SKM-1 (cell line): ENCODE results near the gene MTIF2.
"Not testable (repeated sequence)": the region's sequence is repeated elsewhere in the genome, so short reads cannot be mapped to it uniquely, and the experiment has no call there.

Source experiments
- DNase-seq: peaks from one replicate; lab custom pipeline; 2025; ENCODE audit not compliant: unreplicated experiment; lab: John Stamatoyannopoulos, UW

Gene MTIF2

GRCh38 chr2:55268907-55269644 lies at the start of gene MTIF2:
TSS of gene MTIF2 (minus strand) at chr2:55269231. CDS start at chr2:55263858, 5,373 bp downstream.
- peak; percentile 93 for DNase-seq

GRCh38 chr2:55314985-55315384 lies 46.0 kb upstream of the MTIF2 start:
- no peak for DNase-seq

- no peak for DNase-seq
These were observed 42.4 kb upstream of the MTIF2 start for GRCh38 chr2:55311444-55311870.

GRCh38 chr2:55309446-55309845 lies 40.4 kb upstream of the MTIF2 start:
- no peak for DNase-seq

- DNase-seq = no peak
These were observed 33.2 kb upstream of the MTIF2 start for GRCh38 chr2:55302241-55302640.

- DNase-seq = no peak
These were observed 32.2 kb upstream of the MTIF2 start for GRCh38 chr2:55301277-55301676.

- no peak for DNase-seq
These were observed 27.4 kb upstream of the MTIF2 start for GRCh38 chr2:55296393-55296792.

GRCh38 chr2:55283083-55283482 lies 14.1 kb upstream of the MTIF2 start:
- no peak for DNase-seq

- DNase-seq = peak; percentile 81
These were observed 13.3 kb upstream of the MTIF2 start for GRCh38 chr2:55282110-55282917.

- DNase-seq = not testable (repeated sequence)
These were observed 12.0 kb upstream of the MTIF2 start for GRCh38 chr2:55280851-55281546.

GRCh38 chr2:55279859-55280424 lies 10.9 kb upstream of the MTIF2 start:
- DNase-seq = not testable (repeated sequence)

- DNase-seq = not testable (repeated sequence)
These were observed 10.3 kb upstream of the MTIF2 start for GRCh38 chr2:55279214-55279835.

GRCh38 chr2:55277310-55277709 lies 8.3 kb upstream of the MTIF2 start:
- DNase-seq = no peak

- not testable (repeated sequence) for DNase-seq
These were observed 5.3 kb upstream of the MTIF2 start for GRCh38 chr2:55274346-55274745.

GRCh38 chr2:55269645-55269990 lies 587 bp upstream of the MTIF2 start:
- DNase-seq = no peak

- no peak for DNase-seq
These were observed 634 bp downstream of the MTIF2 start for GRCh38 chr2:55268288-55268906.

- DNase-seq = not testable (repeated sequence)
These were observed 9.4 kb downstream of the MTIF2 start for GRCh38 chr2:55259586-55259985.

GRCh38 chr2:55252832-55253231 lies 16.2 kb downstream of the MTIF2 start:
- DNase-seq = no peak

GRCh38 chr2:55247025-55247424 lies 22.0 kb downstream of the MTIF2 start:
- DNase-seq = no peak

GRCh38 chr2:55245411-55245810 lies 23.6 kb downstream of the MTIF2 start:
- DNase-seq = no peak
